ENCODE data around the gene CENPA. TPM values are rescaled to one million over a fixed set of nuclear protein-coding genes. Genes with fewer than 3 reads are reported as not detected.
"Not testable (repeated sequence)": the region's sequence is repeated elsewhere in the genome, so short reads cannot be mapped to it uniquely, and the experiment has no call there.

The CENPA gene
- total RNA-seq, 1 donor from 2014 or later = 4.9 TPM

- no peak for DNase-seq (ENCODE audit: low read depth)
- H3K4me3 ChIP-seq (ENCODE audit: low read depth, low read length) = no peak overlapping the region
- H3K36me3 ChIP-seq (ENCODE audit: control insufficient read depth, insufficient read depth, low read length) = no peaks in the 10 kb centered on the region
- no peak for TF ChIP-seq CTCF (IDR thresholded peaks at IDR 0.05; ENCODE audit: insufficient read depth, low read length, poor library complexity, severe bottlenecking)
- H3K27me3 ChIP-seq (ENCODE audit: control insufficient read depth, insufficient read depth, low read length) = no peaks in the 10 kb centered on the region
These were observed 27.0 kb upstream of the CENPA start for GRCh38 chr2:26758790-26759321.

GRCh38 chr2:26759845-26760244 lies 26.0 kb upstream of the CENPA start:
- Histone ChIP-seq H3K4me3 (ENCODE audit: low read depth, low read length) (no peak overlapping the region), H3K36me3 (ENCODE audit: control insufficient read depth, insufficient read depth, low read length) (no peaks in the 10 kb centered on the region), H3K27me3 (ENCODE audit: control insufficient read depth, insufficient read depth, low read length) (no peaks in the 10 kb centered on the region)
- no peak for DNase-seq (ENCODE audit: low read depth)
- TF ChIP-seq CTCF (IDR thresholded peaks at IDR 0.05; ENCODE audit: insufficient read depth, low read length, poor library complexity, severe bottlenecking) = no peak

GRCh38 chr2:26760991-26761390 lies 24.9 kb upstream of the CENPA start:
- not testable (repeated sequence) for H3K4me3 ChIP-seq (ENCODE audit: low read depth, low read length); DNase-seq (ENCODE audit: low read depth); H3K27me3 ChIP-seq (ENCODE audit: control insufficient read depth, insufficient read depth, low read length); H3K36me3 ChIP-seq (ENCODE audit: control insufficient read depth, insufficient read depth, low read length)

GRCh38 chr2:26763019-26763418 lies 22.8 kb upstream of the CENPA start:
- H3K36me3 ChIP-seq (ENCODE audit: control insufficient read depth, insufficient read depth, low read length) = peaks cover 1% of the 10 kb centered on the region
- no peaks in the 10 kb centered on the region for H3K27me3 ChIP-seq (ENCODE audit: control insufficient read depth, insufficient read depth, low read length)
- DNase-seq (ENCODE audit: low read depth) = no peak
- no peak for TF ChIP-seq CTCF (IDR thresholded peaks at IDR 0.05; ENCODE audit: insufficient read depth, low read length, poor library complexity, severe bottlenecking)
- no peak overlapping the region for H3K4me3 ChIP-seq (ENCODE audit: low read depth, low read length)

GRCh38 chr2:26764078-26764887 lies 21.6 kb upstream of the CENPA start, which contains the start of gene SLC35F6:
Gene SLC35F6 (plus strand): TSS chr2:26764284. CDS start chr2:26764350, 66 bp downstream.
- H3K27me3 ChIP-seq (ENCODE audit: control insufficient read depth, insufficient read depth, low read length) = no peaks in the 10 kb centered on the region
- H3K4me3 ChIP-seq (ENCODE audit: low read depth, low read length) = peak within 1 kb of the TSS; percentile 99
- peaks cover 1% of the 10 kb centered on the region for H3K36me3 ChIP-seq (ENCODE audit: control insufficient read depth, insufficient read depth, low read length)
- no peak for TF ChIP-seq CTCF (IDR thresholded peaks at IDR 0.05; ENCODE audit: insufficient read depth, low read length, poor library complexity, severe bottlenecking)
- no peak for DNase-seq (ENCODE audit: low read depth)

- no peak for TF ChIP-seq CTCF (IDR thresholded peaks at IDR 0.05; ENCODE audit: insufficient read depth, low read length, poor library complexity, severe bottlenecking)
- Histone ChIP-seq H3K27me3 (ENCODE audit: control insufficient read depth, insufficient read depth, low read length) (no peaks in the 10 kb centered on the region), H3K4me3 (ENCODE audit: low read depth, low read length) (peak overlapping the region; percentile 99), H3K36me3 (ENCODE audit: control insufficient read depth, insufficient read depth, low read length) (peaks cover 1% of the 10 kb centered on the region)
- no peak for DNase-seq (ENCODE audit: low read depth)
These were observed 20.9 kb upstream of the CENPA start for GRCh38 chr2:26764906-26765305.

All from kidney epithelial cell (primary cell).